COR-L47 (cell line): ENCODE results near the gene KIAA1217.
"Not testable (repeated sequence)": the region's sequence is repeated elsewhere in the genome, so short reads cannot be mapped to it uniquely, and the experiment has no call there.

Experiments
- DNase-seq: peaks from one replicate; lab custom pipeline; 2025; lab: John Stamatoyannopoulos, UW

The KIAA1217 gene

GRCh38 chr10:24442234-24442633 is 233.3 kb downstream of the KIAA1217 start:
- no peak for DNase-seq

GRCh38 chr10:24442641-24443174 is 233.8 kb downstream of the KIAA1217 start:
- not testable (repeated sequence) for DNase-seq

GRCh38 chr10:24444337-24444736 is 235.4 kb downstream of the KIAA1217 start:
- no peak for DNase-seq

GRCh38 chr10:24445958-24446357 is 237.0 kb downstream of the KIAA1217 start:
- not testable (repeated sequence) for DNase-seq

GRCh38 chr10:24446739-24447138 is 237.8 kb downstream of the KIAA1217 start:
- DNase-seq: no peak

- no peak for DNase-seq
Measured at GRCh38 chr10:24448351-24448999, 239.5 kb downstream of the KIAA1217 start.

- no peak for DNase-seq
Measured at GRCh38 chr10:24449321-24449740, 240.4 kb downstream of the KIAA1217 start.

GRCh38 chr10:24449769-24450310 is 240.9 kb downstream of the KIAA1217 start:
- DNase-seq: no peak

GRCh38 chr10:24451325-24451820 is 242.4 kb downstream of the KIAA1217 start:
- no peak for DNase-seq

GRCh38 chr10:24452030-24452429 is 243.1 kb downstream of the KIAA1217 start:
- DNase-seq: no peak

GRCh38 chr10:24453404-24453830 is 244.5 kb downstream of the KIAA1217 start:
- no peak for DNase-seq

GRCh38 chr10:24453973-24454372 is 245.0 kb downstream of the KIAA1217 start:
- DNase-seq: no peak

GRCh38 chr10:24455447-24455846 is 246.5 kb downstream of the KIAA1217 start:
- DNase-seq: no peak

GRCh38 chr10:24456322-24456721 is 247.4 kb downstream of the KIAA1217 start:
- no peak for DNase-seq

- no peak for DNase-seq
Measured at GRCh38 chr10:24457661-24458318, 248.9 kb downstream of the KIAA1217 start.

GRCh38 chr10:24459836-24460235 is 250.9 kb downstream of the KIAA1217 start:
- no peak for DNase-seq

- no peak for DNase-seq
Measured at GRCh38 chr10:24462291-24462813, 253.4 kb downstream of the KIAA1217 start.

GRCh38 chr10:24462889-24463552 is 254.1 kb downstream of the KIAA1217 start:
- no peak for DNase-seq

- DNase-seq: no peak
Measured at GRCh38 chr10:24463611-24464426, 254.9 kb downstream of the KIAA1217 start.

- DNase-seq: no peak
Measured at GRCh38 chr10:24465124-24465874, 256.4 kb downstream of the KIAA1217 start.
